ENCODE data around the gene FOXN3.

DNA sequence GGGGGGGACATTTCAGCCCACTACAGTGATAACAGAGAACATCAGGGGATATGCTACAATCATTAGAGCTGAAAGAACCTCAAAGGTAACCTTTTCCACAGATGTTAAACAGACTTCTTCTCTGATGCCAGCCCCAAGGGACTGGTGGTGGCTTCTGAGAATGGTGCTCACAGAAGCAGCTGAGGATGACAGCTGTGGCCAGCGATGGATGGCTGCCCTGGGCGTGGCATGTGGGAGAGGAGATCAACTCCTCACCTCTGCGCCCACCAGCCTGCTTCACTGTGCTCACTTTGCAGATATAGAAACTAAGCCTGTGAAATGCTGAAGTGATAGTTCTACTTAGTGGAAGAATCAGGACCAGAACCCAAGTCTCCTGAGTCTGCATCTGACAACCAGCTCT is 33.0 kb downstream of the FOXN3 start:
- TF ChIP-seq POLR2A (IDR thresholded peaks at IDR 0.05), result no peak
- TF ChIP-seq, protein P1, sequence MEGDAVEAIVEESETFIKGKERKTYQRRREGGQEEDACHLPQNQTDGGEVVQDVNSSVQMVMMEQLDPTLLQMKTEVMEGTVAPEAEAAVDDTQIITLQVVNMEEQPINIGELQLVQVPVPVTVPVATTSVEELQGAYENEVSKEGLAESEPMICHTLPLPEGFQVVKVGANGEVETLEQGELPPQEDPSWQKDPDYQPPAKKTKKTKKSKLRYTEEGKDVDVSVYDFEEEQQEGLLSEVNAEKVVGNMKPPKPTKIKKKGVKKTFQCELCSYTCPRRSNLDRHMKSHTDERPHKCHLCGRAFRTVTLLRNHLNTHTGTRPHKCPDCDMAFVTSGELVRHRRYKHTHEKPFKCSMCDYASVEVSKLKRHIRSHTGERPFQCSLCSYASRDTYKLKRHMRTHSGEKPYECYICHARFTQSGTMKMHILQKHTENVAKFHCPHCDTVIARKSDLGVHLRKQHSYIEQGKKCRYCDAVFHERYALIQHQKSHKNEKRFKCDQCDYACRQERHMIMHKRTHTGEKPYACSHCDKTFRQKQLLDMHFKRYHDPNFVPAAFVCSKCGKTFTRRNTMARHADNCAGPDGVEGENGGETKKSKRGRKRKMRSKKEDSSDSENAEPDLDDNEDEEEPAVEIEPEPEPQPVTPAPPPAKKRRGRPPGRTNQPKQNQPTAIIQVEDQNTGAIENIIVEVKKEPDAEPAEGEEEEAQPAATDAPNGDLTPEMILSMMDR (IDR thresholded peaks at IDR 0.05), result no peak
